ENCODE results near the gene AGXT. TPM values are rescaled to one million over a fixed set of nuclear protein-coding genes. Genes with fewer than 3 reads are reported as not detected.

The AGXT gene
- total RNA-seq, 1 donor from 2014 or later, result not detected

DNA sequence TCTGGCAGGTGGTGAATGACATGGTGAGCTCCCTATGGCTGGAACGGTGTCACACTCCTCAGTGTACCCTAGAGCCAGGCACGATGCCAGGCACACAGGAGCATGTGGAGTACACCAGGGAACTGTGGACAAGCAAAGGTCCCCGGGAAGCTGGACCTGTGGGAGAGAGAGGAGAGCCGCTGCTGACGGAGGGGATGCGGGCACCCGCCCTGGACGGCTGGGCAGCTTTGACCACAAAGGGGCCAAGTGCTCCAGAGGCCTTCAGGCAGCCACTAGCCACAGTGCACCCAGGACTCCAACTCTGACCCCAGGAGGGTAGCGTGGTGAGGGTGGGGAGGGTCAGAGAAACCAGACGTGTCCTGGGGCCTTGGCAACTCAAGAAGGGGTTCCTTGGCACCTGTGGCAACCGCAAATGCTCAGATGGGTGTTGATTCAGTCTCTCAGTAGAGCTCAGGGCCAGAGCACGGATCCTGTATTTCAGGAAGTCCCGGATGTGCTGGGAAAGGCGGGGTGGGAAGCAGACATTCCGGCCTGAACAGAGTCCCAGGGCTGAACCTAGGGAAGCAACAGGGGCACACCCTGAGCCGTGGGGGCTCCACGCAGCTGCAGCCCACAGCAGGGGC lies 29.6 kb downstream of the AGXT start:
- DNase-seq (ENCODE audit: low read depth), result no peak
- H3K4me3 ChIP-seq (ENCODE audit: low read depth, low read length), result no peak overlapping the region
- TF ChIP-seq, protein P1, sequence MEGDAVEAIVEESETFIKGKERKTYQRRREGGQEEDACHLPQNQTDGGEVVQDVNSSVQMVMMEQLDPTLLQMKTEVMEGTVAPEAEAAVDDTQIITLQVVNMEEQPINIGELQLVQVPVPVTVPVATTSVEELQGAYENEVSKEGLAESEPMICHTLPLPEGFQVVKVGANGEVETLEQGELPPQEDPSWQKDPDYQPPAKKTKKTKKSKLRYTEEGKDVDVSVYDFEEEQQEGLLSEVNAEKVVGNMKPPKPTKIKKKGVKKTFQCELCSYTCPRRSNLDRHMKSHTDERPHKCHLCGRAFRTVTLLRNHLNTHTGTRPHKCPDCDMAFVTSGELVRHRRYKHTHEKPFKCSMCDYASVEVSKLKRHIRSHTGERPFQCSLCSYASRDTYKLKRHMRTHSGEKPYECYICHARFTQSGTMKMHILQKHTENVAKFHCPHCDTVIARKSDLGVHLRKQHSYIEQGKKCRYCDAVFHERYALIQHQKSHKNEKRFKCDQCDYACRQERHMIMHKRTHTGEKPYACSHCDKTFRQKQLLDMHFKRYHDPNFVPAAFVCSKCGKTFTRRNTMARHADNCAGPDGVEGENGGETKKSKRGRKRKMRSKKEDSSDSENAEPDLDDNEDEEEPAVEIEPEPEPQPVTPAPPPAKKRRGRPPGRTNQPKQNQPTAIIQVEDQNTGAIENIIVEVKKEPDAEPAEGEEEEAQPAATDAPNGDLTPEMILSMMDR (conservative IDR thresholded peaks at IDR 0.05; ENCODE audit: low read depth, low read length), result no peak

DNA sequence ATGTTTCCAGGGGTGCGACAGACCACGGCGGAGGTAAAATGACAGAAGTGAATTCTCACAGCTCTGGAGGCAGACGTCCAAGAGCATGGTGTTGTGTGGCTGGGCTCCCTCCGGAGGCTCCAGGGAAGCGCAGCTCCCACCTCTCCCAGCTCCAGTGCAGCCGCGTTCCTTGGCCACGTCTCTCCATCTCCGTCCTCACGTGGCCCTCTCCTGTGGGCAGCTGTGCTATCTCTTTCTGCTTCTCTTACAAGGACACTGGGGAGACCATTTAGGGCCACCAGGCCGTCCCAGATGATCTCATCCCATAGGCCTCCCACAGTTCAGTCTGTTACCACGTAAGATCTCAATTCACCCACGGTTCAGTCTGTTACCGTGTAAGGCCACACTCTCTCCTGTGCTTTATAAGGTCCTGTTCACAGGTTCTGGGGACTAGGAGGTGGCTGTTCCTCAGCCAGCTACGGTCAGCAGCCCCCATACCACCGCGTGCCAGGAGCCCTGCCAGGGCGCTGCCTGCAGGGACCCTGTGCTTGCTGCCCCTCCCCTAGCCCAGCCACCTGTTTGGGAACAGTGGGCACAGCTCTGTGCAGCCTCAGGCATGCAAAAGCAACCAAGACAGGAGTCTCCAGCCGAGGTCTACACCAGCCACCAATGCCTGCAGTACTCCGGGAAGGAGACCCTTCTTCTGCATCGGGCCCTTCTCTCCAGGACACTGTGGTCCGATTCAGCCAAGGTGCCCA lies 30.3 kb downstream of the AGXT start:
- no peak for DNase-seq (ENCODE audit: low read depth)
- TF ChIP-seq, protein P1 (conservative IDR thresholded peaks at IDR 0.05; ENCODE audit: low read depth, low read length), result no peak
- no peak overlapping the region for H3K4me3 ChIP-seq (ENCODE audit: low read depth, low read length)

DNA sequence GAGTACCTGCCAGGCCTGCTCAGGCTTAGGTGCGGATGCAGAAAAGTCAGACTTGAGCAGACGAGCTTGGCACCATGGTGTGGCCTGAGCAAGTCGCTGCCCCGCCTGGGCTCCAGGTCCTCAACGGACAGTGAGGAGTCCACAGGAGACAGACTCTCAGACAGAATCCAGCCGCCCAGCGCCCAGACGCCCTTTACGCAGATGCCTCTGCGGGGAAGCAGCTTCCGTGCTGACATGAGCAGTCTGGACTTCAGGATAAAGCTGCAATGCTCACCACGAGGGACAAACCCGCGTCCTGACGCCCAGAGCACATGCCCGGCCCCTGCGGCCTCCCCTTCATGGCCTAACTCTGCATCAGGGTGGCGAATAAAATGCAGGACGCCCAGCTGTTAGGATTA lies 30.8 kb downstream of the AGXT start:
- no peak for DNase-seq (ENCODE audit: low read depth)
- TF ChIP-seq, protein P1 (conservative IDR thresholded peaks at IDR 0.05; ENCODE audit: low read depth, low read length), result no peak
- H3K4me3 ChIP-seq (ENCODE audit: low read depth, low read length), result no peak overlapping the region

DNA sequence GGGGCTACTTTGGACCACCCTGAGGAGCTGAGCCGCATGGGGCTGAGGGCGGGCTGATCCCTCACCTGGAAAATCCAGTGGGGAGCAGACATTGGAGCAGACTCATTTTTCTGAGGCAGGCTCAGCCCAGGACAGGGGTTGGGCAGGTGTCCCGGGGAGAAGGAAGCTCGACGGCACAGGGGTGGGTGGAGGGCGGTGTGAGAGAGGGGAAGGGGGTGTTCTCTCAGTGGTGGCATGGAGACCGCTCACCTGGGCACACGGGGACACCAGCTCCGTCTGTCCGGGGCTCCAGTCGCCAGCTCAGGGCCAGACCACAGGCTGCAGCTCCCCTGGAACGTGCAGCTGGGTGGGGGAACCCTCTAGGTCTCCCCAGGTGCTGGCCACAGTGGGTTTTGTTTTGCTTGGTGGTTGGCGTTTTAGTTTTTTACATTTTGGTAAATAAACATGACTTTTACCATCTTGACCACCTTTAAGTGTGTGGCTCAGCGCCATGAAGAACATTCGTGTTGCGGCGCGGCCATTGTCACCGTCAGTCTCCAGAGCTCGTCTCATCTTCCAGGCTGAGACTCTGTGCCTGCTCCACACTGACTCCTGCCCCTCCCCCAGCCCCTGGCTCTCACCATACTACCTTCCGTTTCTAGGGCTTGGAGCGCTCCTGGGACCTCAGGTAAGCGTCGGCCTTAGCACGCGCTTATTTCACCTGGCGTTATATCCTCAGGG lies 31.7 kb downstream of the AGXT start:
- TF ChIP-seq, protein P1 (conservative IDR thresholded peaks at IDR 0.05; ENCODE audit: low read depth, low read length), result no peak
- no peak overlapping the region for H3K4me3 ChIP-seq (ENCODE audit: low read depth, low read length)
- DNase-seq (ENCODE audit: low read depth), result no peak

DNA sequence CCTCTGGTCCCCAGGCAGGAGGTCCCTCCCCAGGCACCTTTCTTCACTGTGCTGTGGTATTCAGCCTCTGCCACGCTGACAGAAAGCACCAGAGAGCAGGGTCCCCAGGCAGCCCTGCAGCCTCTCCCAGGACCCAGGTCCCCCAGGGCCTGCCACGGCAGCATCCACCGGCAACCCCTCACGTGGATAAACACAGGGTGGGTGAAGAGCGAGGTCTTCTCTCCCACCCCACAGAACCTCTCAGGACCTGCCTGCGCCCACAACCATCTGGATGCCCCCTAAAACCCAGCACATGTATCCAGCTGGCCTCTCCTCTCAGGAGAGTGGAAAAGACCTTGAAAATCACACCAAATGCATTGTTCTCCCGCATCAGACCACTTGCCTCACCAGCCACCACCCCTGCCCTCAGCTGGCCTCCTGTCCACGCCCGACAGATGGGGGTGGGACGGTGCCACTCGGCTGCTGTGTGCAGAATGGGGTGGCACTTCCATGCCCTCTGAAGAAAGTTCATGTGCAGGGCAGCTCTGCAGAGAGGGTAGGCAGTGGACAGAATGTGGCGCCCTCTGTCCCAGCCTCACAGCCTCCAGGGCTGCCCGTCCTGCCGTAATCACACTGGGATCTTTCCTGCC lies 33.5 kb downstream of the AGXT start:
- TF ChIP-seq, protein P1 (conservative IDR thresholded peaks at IDR 0.05; ENCODE audit: low read depth, low read length), result no peak
- no peak for DNase-seq (ENCODE audit: low read depth)
- no peak overlapping the region for H3K4me3 ChIP-seq (ENCODE audit: low read depth, low read length)

DNA sequence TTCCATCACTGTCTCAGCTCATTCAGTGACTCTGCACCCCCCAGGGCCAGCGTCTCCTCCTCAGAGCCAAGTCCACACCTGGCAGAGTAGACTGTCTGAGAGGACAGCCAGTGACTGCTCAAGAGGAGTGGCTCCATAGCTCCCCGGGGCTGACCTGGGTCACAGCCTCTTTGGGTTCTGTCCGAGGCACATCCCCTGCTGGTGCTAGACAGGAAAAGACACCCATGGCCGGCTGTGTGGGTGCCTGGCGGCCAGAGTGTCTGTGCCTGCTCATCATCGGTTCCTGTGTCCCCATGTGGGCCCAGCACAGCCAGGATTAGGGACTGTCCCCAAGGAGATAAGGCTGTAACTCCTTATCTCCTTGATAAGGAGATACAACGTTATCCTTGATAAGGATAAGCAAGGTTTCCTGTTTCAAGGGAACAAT lies 34.0 kb downstream of the AGXT start:
- no peak for DNase-seq (ENCODE audit: low read depth)
- H3K4me3 ChIP-seq (ENCODE audit: low read depth, low read length), result no peak overlapping the region
- TF ChIP-seq, protein P1 (conservative IDR thresholded peaks at IDR 0.05; ENCODE audit: low read depth, low read length), result no peak

Data from epithelial cell of proximal tubule (primary cell).